Cardiac muscle cell (in vitro differentiated cells and primary cell): ENCODE measurements around the gene STEAP4. TPM values are rescaled to one million over a fixed set of nuclear protein-coding genes. Genes with fewer than 3 reads are reported as not detected.
A peak's percentile ranks its signal among the peaks of the same experiment; 100 is the strongest.

ENCODE experiments used
- DNase-seq, 2 donors: peaks; one replicate each; pipeline versions ENCODE4 v3.0.0 to v3.0.0-alpha.2; 2010 to 2017; ENCODE audit warnings: low read depth in 1 of 2, low spot score in 1 of 2
- H3K27ac ChIP-seq: fragments of 200-600 bp; sonication (generic); 2 replicates; pipeline ENCODE4 v1.5.1; 2016
- H3K27me3 ChIP-seq: fragments of 200-600 bp; sonication (generic); 2 replicates; pipeline ENCODE4 v1.6.0; 2016; ENCODE audit warnings: control low read depth
- H3K36me3 ChIP-seq: fragments of 200-600 bp; sonication (generic); 2 replicates; pipeline ENCODE4 v1.5.1; 2016; ENCODE audit warnings: control low read depth
- H3K4me1 ChIP-seq: fragments of 200-600 bp; sonication (generic); 2 replicates; pipeline ENCODE4 v1.8.1; 2017; ENCODE audit warnings: low read depth, mild to moderate bottlenecking, mixed run types
- H3K4me3 ChIP-seq: fragments of 200-600 bp; sonication (generic); 2 replicates; pipeline ENCODE4 v1.5.1; 2016; ENCODE audit warnings: mild to moderate bottlenecking
- H3K9me3 ChIP-seq: fragments of 200-600 bp; sonication (generic); 2 replicates; pipeline ENCODE4 v1.5.1; 2017; ENCODE audit warnings: low read depth, mild to moderate bottlenecking, control low read depth
- CTCF ChIP-seq: IDR thresholded peaks from 2 replicates; pipeline ENCODE4 v1.5.1; 2012; ENCODE audit warnings: low read depth, mild to moderate bottlenecking, low read length
- polyA plus RNA-seq: library from polyadenylated mRNA; unstranded; fragments of >200 nt; fragmentation: Nextera tagmentation; extraction: Ambion mirVana; gene quantifications from 2 replicates; pipeline ENCODE4 v1.2.1, GENCODE V29; 2016
- total RNA-seq: library from RNA; depleted of rRNA; stranded (reverse); fragments of >200 nt; gene quantifications from 2 replicates; pipeline ENCODE4 v1.2.3, GENCODE V29; 2016

STEAP4 gene
- total and polyA plus RNA-seq, 2 experiments from 2014 or later: not detected

- Histone ChIP-seq H3K9me3 (no peaks in the 10 kb centered on the region), H3K27me3 (no peaks in the 10 kb centered on the region), H3K4me3 (no peak overlapping the region), H3K4me1 (no peaks in the 10 kb centered on the region), H3K27ac (no peak overlapping the region), H3K36me3 (no peaks in the 10 kb centered on the region)
- no peak for DNase-seq
- no peak for TF ChIP-seq CTCF
Measured at GRCh38 chr7:88293866-88294265, 12.8 kb downstream of the STEAP4 start.

GRCh38 chr7:88291398-88292173, 15.1 kb downstream of the STEAP4 start:
- no peak overlapping the region for H3K4me3 ChIP-seq
- no peaks in the 10 kb centered on the region for H3K9me3 ChIP-seq
- no peaks in the 10 kb centered on the region for H3K36me3 ChIP-seq
- no peaks in the 10 kb centered on the region for H3K4me1 ChIP-seq
- no peak for TF ChIP-seq CTCF
- peak in 1 of 2 donors; percentile 35 for DNase-seq
- no peaks in the 10 kb centered on the region for H3K27me3 ChIP-seq
- H3K27ac ChIP-seq: no peak overlapping the region

GRCh38 chr7:88290491-88290890, 16.2 kb downstream of the STEAP4 start:
- H3K9me3 ChIP-seq: no peaks in the 10 kb centered on the region
- no peaks in the 10 kb centered on the region for H3K36me3 ChIP-seq
- no peak for DNase-seq
- H3K4me1 ChIP-seq: no peaks in the 10 kb centered on the region
- H3K4me3 ChIP-seq: no peak overlapping the region
- H3K27ac ChIP-seq: no peak overlapping the region
- H3K27me3 ChIP-seq: no peaks in the 10 kb centered on the region
- no peak for TF ChIP-seq CTCF

- H3K4me1 ChIP-seq: no peaks in the 10 kb centered on the region
- H3K4me3 ChIP-seq: no peak overlapping the region
- no peak overlapping the region for H3K27ac ChIP-seq
- no peak for DNase-seq
- H3K27me3 ChIP-seq: no peaks in the 10 kb centered on the region
- no peak for TF ChIP-seq CTCF
- no peaks in the 10 kb centered on the region for H3K9me3 ChIP-seq
- no peaks in the 10 kb centered on the region for H3K36me3 ChIP-seq
Measured at GRCh38 chr7:88289564-88290025, 17.1 kb downstream of the STEAP4 start.

GRCh38 chr7:88281749-88282148, 24.9 kb downstream of the STEAP4 start:
- Histone ChIP-seq H3K27ac (no peak overlapping the region), H3K4me3 (no peak overlapping the region), H3K36me3 (no peaks in the 10 kb centered on the region), H3K9me3 (no peaks in the 10 kb centered on the region), H3K27me3 (no peaks in the 10 kb centered on the region), H3K4me1 (no peaks in the 10 kb centered on the region)
- no peak for DNase-seq
- TF ChIP-seq CTCF: no peak
